Measurements from ENCODE around the gene CUX1.

The CUX1 gene

GRCh38 chr7:102241431-102241830 lies 424.0 kb downstream of the CUX1 start:
- DNase-seq (ENCODE audit: low read depth in 2 of 2), result no peak

- no peak for DNase-seq (ENCODE audit: low read depth in 2 of 2)
These were observed 427.2 kb downstream of the CUX1 start for GRCh38 chr7:102244601-102245000.

GRCh38 chr7:102248081-102248455 lies 430.6 kb downstream of the CUX1 start:
- DNase-seq (ENCODE audit: low read depth in 2 of 2), result no peak

GRCh38 chr7:102248456-102249395 lies 431.3 kb downstream of the CUX1 start:
- DNase-seq (ENCODE audit: low read depth in 2 of 2), result no peak

GRCh38 chr7:102251531-102252365 lies 434.3 kb downstream of the CUX1 start:
- DNase-seq (ENCODE audit: low read depth in 2 of 2), result no peak

GRCh38 chr7:102252366-102252982 lies 435.0 kb downstream of the CUX1 start:
- no peak for DNase-seq (ENCODE audit: low read depth in 2 of 2)

GRCh38 chr7:102253066-102253972 lies 435.9 kb downstream of the CUX1 start:
- DNase-seq (ENCODE audit: low read depth in 2 of 2), result no peak

GRCh38 chr7:102253973-102254370 lies 436.5 kb downstream of the CUX1 start:
- no peak for DNase-seq (ENCODE audit: low read depth in 2 of 2)

GRCh38 chr7:102254521-102254920 lies 437.1 kb downstream of the CUX1 start:
- DNase-seq (ENCODE audit: low read depth in 2 of 2), result no peak

- DNase-seq (ENCODE audit: low read depth in 2 of 2), result no peak
These were observed 438.1 kb downstream of the CUX1 start for GRCh38 chr7:102255501-102255900.

GRCh38 chr7:102255916-102256315 lies 438.5 kb downstream of the CUX1 start:
- DNase-seq (ENCODE audit: low read depth in 2 of 2), result no peak

- no peak for DNase-seq (ENCODE audit: low read depth in 2 of 2)
These were observed 440.8 kb downstream of the CUX1 start for GRCh38 chr7:102258073-102258748.

- DNase-seq (ENCODE audit: low read depth in 2 of 2), result no peak
These were observed 441.3 kb downstream of the CUX1 start for GRCh38 chr7:102258749-102259107.

GRCh38 chr7:102260856-102261255 lies 443.4 kb downstream of the CUX1 start:
- DNase-seq (ENCODE audit: low read depth in 2 of 2), result no peak

- DNase-seq (ENCODE audit: low read depth in 2 of 2), result no peak
These were observed 444.0 kb downstream of the CUX1 start for GRCh38 chr7:102261451-102261850.

GRCh38 chr7:102262546-102262945 lies 445.1 kb downstream of the CUX1 start:
- DNase-seq (ENCODE audit: low read depth in 2 of 2), result no peak

- no peak for DNase-seq (ENCODE audit: low read depth in 2 of 2)
These were observed 447.0 kb downstream of the CUX1 start for GRCh38 chr7:102264367-102264891.

- DNase-seq (ENCODE audit: low read depth in 2 of 2), result no peak
These were observed 449.1 kb downstream of the CUX1 start for GRCh38 chr7:102266541-102266940.

GRCh38 chr7:102268635-102269034 lies 451.2 kb downstream of the CUX1 start:
- DNase-seq (ENCODE audit: low read depth in 2 of 2), result no peak

GRCh38 chr7:102270178-102270887 lies 452.9 kb downstream of the CUX1 start:
- DNase-seq (ENCODE audit: low read depth in 2 of 2), result no peak

Measured in stimulated activated CD8-positive, alpha-beta memory T cell treated with anti-CD3 and anti-CD28 coated beads, Interleukin-7, amount 100 ng/mL, for 1 hour (primary cell).